AG04449 (cell line): ENCODE measurements around the gene CENPP.

Source experiments
- CTCF ChIA-PET: fragments of 350-600 bp; formaldehyde crosslinking; extraction: SDS; loops from one replicate; lab custom pipeline; 2021; ENCODE audit warnings: antibody characterized with exemption; lab: Yijun Ruan, JAX
- POLR2A ChIA-PET: fragments of 400-600, 350-600 bp; formaldehyde crosslinking; extraction: SDS; loops from one replicate; lab custom pipeline; 2020; ENCODE audit warnings: antibody characterized with exemption, inconsistent platforms; lab: Yijun Ruan, JAX
- DNase-seq: peaks from one replicate; pipeline ENCODE4 v3.0.0-alpha.2; 2010; ENCODE audit warnings: low read depth, low spot score
- H3K4me3 ChIP-seq: 2 replicates; pipeline ENCODE4 v1.5.1; 2011; ENCODE audit warnings: low read depth, mild to moderate bottlenecking, control low read depth, low read length
- TF ChIP-seq, protein P1 (sequence below): IDR thresholded peaks from one replicate; pipeline ENCODE4 v1.5.1; 2011; ENCODE audit warnings: mild to moderate bottlenecking, moderate library complexity, low read length, control low read depth, inconsistent platforms; ENCODE audit not compliant: insufficient read depth; ENCODE audit errors: missing control alignments

Gene CENPP

DNA sequence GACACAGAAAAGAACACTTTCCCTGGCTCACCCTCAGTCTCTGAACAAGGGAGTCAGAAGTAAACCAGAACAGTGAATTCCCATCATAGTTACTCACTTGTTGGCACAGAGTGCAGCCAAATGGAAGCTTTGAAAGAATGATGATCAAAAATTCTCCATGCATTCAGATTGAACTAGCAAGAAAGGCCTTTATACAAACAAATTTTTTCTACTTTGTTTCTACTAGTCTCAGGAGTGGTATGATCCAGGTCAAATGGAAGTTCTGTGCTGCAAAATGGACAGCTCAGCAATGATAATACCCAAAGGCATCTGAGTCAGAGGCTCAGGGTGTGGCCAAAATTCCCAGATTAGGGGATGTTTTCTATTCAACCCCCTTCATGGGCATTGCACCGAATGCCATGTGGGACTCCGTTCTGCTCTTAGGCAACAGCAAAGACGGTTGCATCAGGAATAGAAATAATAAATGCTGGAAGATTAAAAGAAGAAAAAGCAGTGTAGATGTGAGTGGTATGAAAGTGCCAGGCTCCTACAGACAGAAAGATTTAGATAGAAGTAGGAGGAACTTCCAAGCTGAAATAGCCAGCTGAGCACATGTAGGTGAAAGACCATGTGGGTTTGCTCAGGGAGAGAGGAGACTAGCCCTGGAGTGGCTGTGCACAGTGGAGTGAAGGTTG, 180.6 kb downstream of the CENPP start:
- H3K4me3 ChIP-seq = peak overlapping the region; percentile 19; the same call in 1 of the 2 replicates
- TF ChIP-seq, protein P1, sequence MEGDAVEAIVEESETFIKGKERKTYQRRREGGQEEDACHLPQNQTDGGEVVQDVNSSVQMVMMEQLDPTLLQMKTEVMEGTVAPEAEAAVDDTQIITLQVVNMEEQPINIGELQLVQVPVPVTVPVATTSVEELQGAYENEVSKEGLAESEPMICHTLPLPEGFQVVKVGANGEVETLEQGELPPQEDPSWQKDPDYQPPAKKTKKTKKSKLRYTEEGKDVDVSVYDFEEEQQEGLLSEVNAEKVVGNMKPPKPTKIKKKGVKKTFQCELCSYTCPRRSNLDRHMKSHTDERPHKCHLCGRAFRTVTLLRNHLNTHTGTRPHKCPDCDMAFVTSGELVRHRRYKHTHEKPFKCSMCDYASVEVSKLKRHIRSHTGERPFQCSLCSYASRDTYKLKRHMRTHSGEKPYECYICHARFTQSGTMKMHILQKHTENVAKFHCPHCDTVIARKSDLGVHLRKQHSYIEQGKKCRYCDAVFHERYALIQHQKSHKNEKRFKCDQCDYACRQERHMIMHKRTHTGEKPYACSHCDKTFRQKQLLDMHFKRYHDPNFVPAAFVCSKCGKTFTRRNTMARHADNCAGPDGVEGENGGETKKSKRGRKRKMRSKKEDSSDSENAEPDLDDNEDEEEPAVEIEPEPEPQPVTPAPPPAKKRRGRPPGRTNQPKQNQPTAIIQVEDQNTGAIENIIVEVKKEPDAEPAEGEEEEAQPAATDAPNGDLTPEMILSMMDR = no peak
- DNase-seq = peak; percentile 90
- CTCF ChIA-PET = interaction anchor here (2.4 to 2.9 kb wide), 2 partner anchors 11 to 128 kb away, joined by 8 to 10 read pairs; no protein-coding TSS in a partner anchor
- POLR2A ChIA-PET = interaction anchor here (1.0 kb wide), 1 partner anchor 101 kb away, joined by 3 read pairs; no protein-coding TSS in a partner anchor

DNA sequence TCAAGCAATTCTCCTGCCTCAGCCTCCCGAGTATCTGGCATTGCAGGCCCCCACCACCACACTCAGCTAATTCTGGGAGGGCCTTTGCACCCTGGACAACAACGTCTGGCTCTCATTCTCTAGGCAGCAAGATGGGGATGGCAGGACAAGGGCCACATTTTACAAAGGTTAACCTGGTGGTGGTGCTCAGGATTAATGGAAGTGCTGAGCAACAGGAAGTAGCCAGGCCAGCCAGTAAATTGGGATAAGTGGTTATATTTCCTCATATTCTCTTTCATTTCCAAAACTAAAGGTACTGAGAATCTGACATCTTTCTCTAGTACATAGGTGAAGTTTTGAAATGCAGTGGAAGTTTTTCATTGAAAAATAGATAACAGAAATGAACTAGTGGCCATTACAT, 181.3 kb downstream of the CENPP start:
- ChIA-PET CTCF (interaction anchor here (1.1 to 2.9 kb wide), 2 partner anchors 12 to 127 kb away, joined by 5 to 8 read pairs; no protein-coding TSS in a partner anchor), POLR2A (no interaction called here)
- DNase-seq = no peak
- TF ChIP-seq, protein P1 = no peak
- no peak overlapping the region for H3K4me3 ChIP-seq

DNA sequence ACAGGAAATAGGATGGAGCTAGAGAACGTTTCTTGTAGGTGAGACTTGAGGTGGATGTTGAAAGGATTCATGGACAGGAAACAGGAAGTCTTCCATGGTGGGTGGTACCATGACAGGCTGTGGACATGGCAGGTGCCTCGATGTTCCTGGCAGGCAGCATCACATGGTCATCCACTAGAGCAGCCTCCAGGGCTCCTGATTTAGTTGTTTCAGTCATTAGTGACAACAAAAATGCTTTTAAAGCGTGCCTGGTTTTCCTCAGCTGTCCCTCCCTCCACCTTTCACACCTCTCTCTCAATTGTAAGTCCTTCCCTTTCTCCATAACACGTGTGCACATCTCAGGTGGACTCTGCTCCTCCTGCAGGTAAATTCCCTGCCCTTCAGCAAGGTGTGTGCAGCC, 181.7 kb downstream of the CENPP start:
- CTCF ChIA-PET = interaction anchor here (1.1 to 2.9 kb wide), 2 partner anchors 11 to 127 kb away, joined by 5 to 8 read pairs; no protein-coding TSS in a partner anchor
- TF ChIP-seq, protein P1 = no peak
- no peak overlapping the region for H3K4me3 ChIP-seq
- POLR2A ChIA-PET = no interaction called here
- DNase-seq = no peak

DNA sequence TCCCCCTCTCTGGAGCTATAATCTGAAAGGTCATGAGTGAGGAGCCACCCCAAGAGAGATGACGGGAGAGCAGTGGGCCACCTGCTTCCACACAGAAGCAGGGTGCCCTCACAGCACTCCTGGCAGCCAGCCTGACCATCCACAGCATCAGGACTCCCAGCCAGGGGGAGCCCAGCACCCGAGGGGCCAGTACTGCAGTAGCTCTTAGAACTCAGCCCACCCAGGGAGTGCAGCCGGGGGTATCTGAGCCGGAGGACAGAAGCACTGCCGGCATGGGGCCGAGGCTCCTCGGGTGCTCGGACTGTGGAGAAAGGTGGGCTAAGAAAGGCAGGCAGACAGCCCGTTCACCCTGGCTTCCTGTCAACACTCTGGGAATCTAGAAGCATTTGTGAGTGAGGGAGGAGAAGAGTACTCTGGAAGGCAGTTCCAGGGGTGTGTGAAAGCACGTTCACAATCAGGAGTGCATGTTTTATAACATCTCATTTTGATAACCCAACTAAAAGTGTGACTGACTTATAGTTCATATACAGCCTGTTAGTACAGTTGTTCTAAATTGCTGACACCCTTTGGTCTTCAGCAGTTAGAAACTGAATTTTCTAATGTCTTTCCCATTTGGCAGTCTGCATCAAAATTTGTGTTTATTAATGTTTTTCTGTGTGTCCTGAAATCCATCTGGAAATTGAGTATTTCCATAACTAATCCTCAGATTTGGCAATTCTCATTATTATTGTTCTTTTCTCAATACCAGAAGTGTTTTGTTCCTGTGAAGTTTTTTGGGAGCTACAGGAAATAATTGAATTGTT, 182.5 kb downstream of the CENPP start:
- POLR2A ChIA-PET = interaction anchor here (1.0 kb wide), 1 partner anchor 9 kb away, joined by 3 read pairs; no protein-coding TSS in a partner anchor
- no peak for DNase-seq
- TF ChIP-seq, protein P1 = no peak
- CTCF ChIA-PET = interaction anchor here (1.1 to 2.9 kb wide), 2 partner anchors 11 to 126 kb away, joined by 5 to 8 read pairs; no protein-coding TSS in a partner anchor
- H3K4me3 ChIP-seq = no peak overlapping the region

DNA sequence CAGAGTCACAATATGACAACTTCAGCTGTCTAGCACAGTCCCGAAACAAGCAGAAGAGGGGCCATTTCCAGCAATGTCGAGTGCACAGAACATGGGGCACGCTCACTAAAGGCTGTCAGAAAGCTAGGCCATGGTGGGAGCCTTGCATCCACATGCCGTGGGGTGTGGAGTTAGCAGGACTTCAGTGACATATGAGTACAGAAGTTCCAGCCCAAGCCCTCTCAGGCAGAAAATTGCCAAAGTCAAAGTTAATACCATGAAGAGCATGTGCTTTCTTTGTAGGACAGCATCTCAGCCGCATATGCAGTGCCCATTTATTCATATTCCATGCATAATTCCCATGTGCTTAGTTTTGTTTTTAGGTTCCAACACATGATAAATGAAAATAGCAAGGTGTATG, 183.3 kb downstream of the CENPP start:
- CTCF ChIA-PET = no interaction called here
- TF ChIP-seq, protein P1 = no peak
- POLR2A ChIA-PET = interaction anchor here (1.0 kb wide), 1 partner anchor 9 kb away, joined by 3 read pairs; no protein-coding TSS in a partner anchor
- no peak overlapping the region for H3K4me3 ChIP-seq
- no peak for DNase-seq

DNA sequence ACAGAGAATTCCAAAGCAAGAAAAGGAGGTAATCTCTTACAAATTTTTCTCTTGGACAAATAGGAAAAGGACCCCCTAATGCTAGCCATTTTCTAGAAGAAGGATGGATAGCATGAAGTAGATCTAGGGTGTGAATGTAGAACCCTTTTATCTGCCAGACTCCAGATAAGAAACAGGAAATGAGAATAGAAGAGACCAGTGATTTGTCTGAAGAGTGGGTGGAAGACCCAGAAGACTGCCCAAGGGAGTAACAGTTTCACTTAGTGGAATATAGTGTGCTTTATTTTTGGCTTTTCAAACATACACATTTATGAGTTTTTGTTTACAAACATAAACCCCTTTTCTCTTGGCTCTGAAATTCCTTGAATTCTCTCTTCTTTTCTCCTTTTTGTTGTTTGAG, 185.0 kb downstream of the CENPP start:
- no peak overlapping the region for H3K4me3 ChIP-seq
- CTCF ChIA-PET = no interaction called here
- TF ChIP-seq, protein P1 = no peak
- no peak for DNase-seq
- POLR2A ChIA-PET = no interaction called here
